Lung microvascular endothelial cell (primary cell): Measurements from ENCODE around the gene FRMPD4. TPM values are rescaled to one million over a fixed set of nuclear protein-coding genes. Genes with fewer than 3 reads are reported as not detected.

ENCODE experiments used
- DNase-seq, 2 donors: peaks; one replicate each; pipeline versions ENCODE4 v3.0.0 to v3.0.0-alpha.2; 2010; ENCODE audit warnings: low read depth in 2 of 2
- total RNA-seq: library from RNA; depleted of rRNA; stranded (reverse); fragments of >200 nt; gene quantifications from 2 replicates; pipeline ENCODE4 v1.2.1, GENCODE V29; 2014

Gene FRMPD4
- total RNA-seq, 1 donor from 2014 or later, result not detected

- peak in 1 of 2 donors; percentile 42 for DNase-seq
These were observed 301.1 kb downstream of the FRMPD4 start for GRCh38 chrX:12439416-12439815.

DNA sequence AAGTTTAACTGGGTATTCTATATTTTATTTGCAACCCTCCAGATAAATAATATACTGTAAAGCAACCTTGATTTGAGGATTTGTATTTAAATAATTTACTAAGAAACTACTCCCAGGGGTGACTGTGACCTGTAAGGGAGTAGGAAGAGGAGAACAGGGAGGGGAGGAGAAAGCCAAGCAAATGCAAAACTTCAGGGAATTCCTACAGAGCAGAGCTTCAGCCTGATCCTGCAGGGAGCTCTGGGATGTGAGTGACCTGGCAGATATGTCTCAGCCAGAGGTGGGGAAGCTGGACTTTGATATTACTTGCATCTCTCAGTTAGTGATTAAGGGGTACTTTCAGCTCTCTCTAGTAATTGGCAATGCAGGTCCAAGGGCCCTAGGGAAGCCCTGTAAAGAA lies 302.0 kb downstream of the FRMPD4 start:
- no peak for DNase-seq

- DNase-seq, result no peak
These were observed 303.3 kb downstream of the FRMPD4 start for GRCh38 chrX:12441381-12442128.

DNA sequence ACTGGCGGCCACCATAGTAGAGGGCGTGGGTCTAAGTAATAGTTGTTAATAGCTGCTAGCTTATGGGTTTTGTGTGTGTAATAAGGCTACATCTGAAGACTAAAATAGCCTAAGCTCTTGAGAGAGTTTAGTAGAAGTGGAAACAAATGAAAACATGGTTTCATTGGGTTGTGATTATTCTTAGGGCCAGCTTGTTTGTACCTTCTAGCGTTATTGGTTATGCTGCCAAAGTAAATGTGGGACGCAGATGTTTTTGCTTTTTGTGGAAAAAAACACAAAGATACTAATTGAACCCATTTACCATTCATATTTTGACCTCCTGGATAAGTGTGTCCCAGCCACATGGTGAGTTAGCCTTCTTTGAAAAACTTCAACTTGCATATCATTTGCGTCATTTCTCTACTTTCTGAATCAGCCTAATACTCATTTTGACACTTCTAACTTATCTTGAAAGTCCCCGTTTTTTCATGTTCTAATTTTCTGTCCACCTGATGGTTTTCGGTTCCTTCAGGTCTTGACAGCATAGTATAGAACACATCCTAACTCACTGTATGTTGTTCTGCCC lies 305.3 kb downstream of the FRMPD4 start:
- DNase-seq, result no peak

DNA sequence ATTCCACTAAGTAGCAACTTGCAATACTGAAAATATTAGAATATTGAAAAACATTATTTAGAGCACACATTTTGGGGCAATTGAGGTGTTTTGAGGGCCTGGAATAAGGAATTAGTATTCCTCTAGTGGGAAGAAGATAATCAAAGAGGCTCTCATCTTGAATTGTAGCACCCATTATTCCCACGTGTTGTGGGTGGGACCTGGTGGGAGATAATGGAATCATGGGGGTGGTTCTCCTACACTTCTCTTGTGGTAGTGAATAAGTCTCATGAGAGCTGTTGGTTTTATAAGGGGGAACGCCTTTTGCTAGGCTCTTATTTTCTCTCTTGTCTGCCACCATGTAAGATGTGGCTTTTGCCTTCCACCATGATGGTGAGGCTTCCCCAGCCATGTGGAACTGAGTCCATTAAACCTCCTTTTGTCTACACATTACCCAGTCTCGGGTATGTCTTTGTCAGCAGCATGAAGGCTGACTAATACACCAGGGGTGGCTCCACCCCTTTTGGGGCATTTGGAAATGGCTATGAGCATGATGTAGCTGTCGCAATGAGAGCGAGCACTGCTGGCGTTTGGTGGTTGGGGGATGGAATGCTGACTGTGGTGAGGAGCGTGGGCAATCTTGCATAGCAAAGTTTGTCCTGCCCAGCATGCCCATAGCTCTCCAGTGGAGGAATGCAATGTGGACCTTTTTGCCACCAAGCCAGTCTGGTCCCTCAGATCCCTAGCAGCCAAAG lies 308.2 kb downstream of the FRMPD4 start:
- DNase-seq, result no peak

DNA sequence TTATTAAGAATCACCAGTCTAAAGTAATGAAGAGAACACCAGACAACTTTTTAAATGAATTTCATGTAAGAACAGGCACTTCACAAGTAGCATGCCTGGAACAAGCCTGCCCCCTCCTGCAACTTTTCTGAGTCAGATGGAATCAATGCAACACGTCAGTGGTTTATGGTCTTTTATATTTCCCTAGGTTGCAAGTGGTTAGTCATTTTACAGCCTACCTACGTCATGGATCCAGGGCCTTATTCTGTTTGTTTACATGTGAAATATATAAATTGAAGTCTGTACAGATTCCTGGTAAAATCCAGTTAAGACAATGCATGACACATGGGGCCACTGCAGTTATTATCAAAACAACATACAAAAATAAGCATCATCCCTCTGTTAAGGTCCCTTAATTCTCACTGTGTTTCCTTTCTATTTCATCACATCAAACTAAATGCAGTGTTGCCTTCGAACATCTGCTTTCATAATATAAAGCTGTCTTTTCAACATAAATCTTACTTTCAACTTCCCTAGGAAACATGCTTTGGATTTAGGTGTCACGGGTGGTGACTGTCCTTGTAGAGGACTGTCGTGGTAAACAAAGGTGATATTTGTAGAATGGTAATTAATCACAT lies 309.3 kb downstream of the FRMPD4 start:
- DNase-seq, result peak in 1 of 2 donors; percentile 17

DNA sequence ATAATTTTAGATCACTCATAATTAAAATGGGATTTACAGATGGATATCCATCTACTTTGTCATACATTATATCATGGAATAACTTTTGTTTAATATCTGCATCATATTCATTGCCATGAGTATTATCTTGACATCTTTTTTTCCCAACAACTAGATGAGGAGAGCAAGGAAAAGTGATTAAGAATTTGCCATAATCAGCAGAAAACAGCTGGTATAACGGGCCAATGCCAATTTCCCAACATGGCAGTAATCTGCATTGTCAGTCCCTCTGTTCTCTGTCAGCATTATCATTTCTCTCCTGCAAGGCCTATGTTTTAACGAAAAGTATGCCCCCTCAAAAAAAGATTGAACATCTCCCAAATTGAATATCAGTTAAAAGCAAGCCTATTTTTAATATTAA lies 314.0 kb downstream of the FRMPD4 start:
- no peak for DNase-seq

GRCh38 chrX:12460929-12461328 lies 322.7 kb downstream of the FRMPD4 start:
- DNase-seq, result no peak

GRCh38 chrX:12463052-12463451 lies 324.8 kb downstream of the FRMPD4 start:
- DNase-seq, result no peak

GRCh38 chrX:12463873-12464272 lies 325.6 kb downstream of the FRMPD4 start:
- no peak for DNase-seq

- no peak for DNase-seq
These were observed 329.0 kb downstream of the FRMPD4 start for GRCh38 chrX:12467321-12467720.

GRCh38 chrX:12469296-12469695 lies 331.0 kb downstream of the FRMPD4 start:
- no peak for DNase-seq

DNA sequence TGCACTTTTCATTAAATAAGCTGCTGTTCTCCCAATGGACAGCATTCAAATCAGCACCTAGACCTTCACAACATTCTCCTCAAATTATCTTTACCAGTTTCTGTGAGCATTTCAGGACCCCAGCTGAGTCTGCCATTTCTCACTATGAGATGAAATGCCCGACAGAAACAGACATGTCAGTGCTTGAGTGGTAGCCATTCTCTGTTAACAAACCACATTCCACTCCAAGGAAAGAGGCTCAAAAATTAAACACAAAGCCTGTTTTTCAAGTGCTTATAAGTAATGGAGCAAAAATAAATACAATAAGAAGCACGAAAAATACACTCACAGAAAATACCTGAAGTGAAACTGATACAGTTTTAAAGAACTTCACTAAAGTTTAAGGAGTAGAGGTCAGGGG lies 332.8 kb downstream of the FRMPD4 start:
- DNase-seq, result no peak

DNA sequence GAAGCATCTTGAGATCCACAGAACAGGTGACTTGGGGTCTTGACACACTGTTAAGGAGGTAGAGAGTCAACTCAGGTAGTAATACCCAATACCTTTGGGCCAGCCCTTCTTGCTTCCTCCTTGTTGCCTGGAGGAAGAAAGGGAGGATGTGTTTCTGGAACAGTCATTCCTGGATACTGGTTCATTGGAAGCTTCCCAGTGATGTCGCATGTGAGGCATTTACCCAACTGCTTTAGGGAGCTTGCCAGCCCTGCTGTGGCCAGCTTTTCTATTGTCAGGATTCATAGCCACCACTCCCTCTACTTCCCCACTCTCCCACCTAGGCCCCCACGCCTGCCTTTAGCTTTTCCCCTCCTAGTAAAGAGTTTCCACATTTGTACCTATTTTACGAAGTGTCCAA lies 342.7 kb downstream of the FRMPD4 start:
- DNase-seq, result no peak

GRCh38 chrX:12488220-12488619 lies 349.9 kb downstream of the FRMPD4 start:
- no peak for DNase-seq

DNA sequence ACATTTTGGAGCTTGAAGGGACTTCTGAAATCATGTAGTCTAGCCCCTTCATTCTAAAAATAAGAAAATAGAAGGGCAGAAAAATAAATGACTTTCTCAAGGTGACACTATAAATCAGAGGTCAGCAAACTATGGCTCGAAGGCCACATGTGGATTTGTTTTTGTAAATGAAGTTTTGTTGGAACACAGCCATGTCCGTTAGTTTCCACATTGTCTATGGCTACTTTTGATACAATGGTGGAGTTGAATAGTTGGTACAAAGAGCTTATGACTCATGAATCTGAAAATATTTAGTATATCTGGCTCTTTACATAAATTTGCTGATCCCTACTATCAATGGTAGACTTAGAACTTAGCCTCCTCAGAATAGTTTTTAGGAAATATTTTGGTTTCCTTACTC lies 350.5 kb downstream of the FRMPD4 start:
- DNase-seq, result peak in 1 of 2 donors; percentile 3

- DNase-seq, result no peak
These were observed 351.1 kb downstream of the FRMPD4 start for GRCh38 chrX:12489341-12489740.

GRCh38 chrX:12494400-12495138 lies 356.3 kb downstream of the FRMPD4 start:
- DNase-seq, result no peak

DNA sequence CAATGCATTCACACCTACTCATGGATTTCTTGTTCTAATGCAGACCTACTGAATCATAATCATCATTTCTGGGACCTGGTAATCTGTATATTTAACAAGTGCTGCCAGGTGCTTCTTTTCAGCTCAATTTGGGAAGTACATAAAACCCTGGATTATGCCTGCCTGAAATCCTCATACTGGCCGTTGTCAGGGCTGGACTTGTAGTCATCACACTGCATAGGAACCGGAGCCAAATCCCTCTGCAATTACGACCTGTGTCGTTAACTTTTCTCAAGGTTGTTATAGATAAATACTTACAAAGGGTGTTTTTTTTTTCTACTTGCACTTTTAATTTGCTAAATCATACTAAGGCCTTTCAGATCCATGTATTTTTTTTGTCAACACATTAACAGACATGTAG lies 358.1 kb downstream of the FRMPD4 start:
- no peak for DNase-seq

- no peak for DNase-seq
These were observed 359.7 kb downstream of the FRMPD4 start for GRCh38 chrX:12497832-12498591.

DNA sequence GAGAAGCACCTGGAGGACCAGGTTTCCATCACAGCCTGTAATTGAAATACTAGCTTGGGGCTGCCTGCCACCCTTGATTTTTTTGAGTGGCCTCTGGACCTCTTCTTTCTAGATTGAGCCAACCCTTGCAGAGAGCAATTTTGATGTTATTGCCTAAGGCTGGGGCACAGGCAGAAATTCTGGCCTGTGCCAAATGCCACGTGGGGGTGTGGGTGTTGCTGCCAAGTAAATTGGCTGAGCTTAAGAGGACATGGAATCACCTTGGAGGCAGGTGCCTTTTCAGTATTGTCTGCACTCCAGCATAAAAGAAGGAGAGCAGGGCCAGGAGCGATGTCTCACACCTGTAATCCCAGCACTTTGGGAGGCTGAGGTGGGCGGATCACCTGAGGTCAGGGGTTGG lies 366.9 kb downstream of the FRMPD4 start:
- no peak for DNase-seq
